ENCODE data around the gene ALDH3B1.
"Not testable (repeated sequence)": the region's sequence is repeated elsewhere in the genome, so short reads cannot be mapped to it uniquely, and the experiment has no call there.

The ALDH3B1 gene, protein sequence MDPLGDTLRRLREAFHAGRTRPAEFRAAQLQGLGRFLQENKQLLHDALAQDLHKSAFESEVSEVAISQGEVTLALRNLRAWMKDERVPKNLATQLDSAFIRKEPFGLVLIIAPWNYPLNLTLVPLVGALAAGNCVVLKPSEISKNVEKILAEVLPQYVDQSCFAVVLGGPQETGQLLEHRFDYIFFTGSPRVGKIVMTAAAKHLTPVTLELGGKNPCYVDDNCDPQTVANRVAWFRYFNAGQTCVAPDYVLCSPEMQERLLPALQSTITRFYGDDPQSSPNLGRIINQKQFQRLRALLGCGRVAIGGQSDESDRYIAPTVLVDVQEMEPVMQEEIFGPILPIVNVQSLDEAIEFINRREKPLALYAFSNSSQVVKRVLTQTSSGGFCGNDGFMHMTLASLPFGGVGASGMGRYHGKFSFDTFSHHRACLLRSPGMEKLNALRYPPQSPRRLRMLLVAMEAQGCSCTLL

GRCh38 chr11:68010090-68011041 lies at the start of gene ALDH3B1:
Gene ALDH3B1, plus strand, starts transcription at chr11:68010327. Its CDS starts 4,971 bp downstream, at chr11:68015298.
- DNase-seq, result no peak

- DNase-seq, result not testable (repeated sequence)
Measured at GRCh38 chr11:67963217-67963616, 46.9 kb upstream of the ALDH3B1 start.

DNA sequence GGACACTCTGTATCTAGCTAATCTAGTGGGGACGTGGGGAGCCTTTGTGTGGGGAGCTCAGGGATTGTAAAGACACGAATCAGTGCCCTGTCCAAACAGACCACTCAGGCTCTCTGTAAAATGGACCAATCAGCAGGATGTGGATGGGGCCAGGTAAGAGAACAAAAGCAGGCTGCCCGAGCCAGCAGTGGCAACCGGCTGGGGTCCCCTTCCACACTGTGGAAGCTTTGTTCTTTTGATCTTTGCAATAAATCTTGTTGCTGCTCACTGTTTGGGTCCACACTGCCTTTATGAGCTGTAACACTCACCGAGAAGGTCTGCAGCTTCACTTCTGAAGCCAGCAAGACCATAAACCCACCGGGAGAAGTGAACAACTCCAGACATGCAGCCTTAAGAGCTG lies 46.2 kb upstream of the ALDH3B1 start:
- not testable (repeated sequence) for DNase-seq

DNA sequence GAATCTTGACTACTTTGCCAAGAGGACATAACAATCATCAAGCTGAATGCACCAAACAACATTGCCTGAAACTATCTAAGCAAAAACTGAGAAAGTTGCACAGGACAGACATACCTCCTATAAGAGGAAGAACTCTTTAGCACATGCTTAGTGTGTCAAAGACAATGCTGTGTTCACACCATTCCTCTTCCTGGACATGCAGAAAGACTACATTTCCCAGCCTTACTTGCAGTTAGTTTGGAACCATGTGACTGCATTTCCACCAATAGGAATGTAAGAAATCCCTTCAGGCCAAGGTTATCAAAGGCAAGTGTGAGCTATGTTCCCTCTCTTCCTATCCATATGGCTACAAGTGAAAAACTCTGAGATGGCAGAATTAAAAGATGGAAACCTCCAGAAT lies 45.4 kb upstream of the ALDH3B1 start:
- not testable (repeated sequence) for DNase-seq

DNA sequence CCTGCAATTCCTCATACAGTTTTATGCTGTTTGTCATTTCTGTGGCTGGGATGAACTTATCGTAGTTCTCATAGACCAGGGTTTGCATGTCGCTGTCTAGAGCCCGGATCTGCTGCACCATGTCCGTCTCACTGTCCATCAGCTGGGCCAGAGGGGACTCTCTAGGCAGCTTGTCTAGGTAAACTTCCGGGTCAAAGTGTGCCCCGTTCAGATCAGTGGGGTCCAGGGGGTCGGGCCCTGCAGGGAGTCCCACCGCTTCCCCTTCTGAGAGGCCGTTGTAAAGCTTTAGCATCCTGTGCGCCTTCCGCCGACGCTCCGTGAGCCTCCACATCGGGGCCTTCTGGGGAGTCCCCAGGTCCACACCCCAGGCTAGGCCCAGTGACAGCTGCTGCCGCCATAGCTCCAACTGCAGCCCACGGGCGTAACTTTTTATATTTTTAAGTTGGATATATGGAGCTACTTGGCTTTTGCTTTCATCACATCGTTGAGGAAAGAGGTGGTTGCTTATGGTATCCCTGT lies 44.2 kb upstream of the ALDH3B1 start:
- DNase-seq, result not testable (repeated sequence)

DNA sequence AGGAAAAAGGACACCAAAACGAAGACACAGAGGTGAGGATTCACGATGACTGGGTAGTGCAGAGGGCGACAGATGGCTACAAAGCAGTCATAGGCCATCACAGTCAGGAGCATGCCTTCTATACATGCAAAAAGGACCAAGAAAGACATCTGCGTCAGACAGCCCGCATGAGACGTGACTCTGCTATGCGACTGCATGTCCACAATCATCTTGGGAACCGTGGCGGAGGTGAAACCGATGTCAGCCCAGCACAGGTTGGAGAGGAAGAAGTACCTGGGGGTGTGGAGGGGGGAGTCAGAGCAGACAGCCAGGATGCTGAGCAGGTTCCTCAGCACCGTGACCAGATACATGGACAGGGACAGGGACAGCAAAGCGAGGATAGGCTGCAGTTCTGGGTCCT lies 35.4 kb upstream of the ALDH3B1 start:
- DNase-seq, result not testable (repeated sequence)

- DNase-seq, result not testable (repeated sequence)
Measured at GRCh38 chr11:67978766-67979418, 31.2 kb upstream of the ALDH3B1 start.

- DNase-seq, result not testable (repeated sequence)
Measured at GRCh38 chr11:67981226-67981625, 28.9 kb upstream of the ALDH3B1 start.

DNA sequence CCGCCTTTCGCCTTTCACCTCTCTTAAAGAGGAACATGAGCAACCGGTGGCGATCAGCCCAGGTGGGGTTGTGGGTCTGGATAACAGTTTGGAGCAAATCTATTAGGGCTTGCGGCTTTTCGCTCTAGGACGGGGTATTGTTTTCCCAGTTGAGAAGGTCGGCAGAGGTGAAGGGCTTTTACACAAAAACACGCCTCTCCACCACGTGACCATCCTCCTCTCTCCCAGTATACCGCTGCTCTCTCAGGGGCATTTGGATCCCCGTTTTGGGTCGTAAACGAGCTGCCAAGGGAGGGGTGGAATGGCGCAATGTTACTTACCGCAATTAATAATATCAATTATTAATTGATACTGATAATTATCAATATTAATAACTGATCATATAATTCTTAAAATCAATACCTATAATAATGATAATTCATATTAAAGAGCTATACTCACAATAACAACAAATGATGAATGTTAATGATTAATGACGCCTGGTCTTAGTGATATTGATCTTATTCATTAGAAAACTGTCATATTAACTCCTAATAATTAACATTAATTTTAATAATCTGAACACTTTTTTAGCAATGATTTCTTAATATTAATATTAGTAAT lies 27.8 kb upstream of the ALDH3B1 start:
- not testable (repeated sequence) for DNase-seq

DNA sequence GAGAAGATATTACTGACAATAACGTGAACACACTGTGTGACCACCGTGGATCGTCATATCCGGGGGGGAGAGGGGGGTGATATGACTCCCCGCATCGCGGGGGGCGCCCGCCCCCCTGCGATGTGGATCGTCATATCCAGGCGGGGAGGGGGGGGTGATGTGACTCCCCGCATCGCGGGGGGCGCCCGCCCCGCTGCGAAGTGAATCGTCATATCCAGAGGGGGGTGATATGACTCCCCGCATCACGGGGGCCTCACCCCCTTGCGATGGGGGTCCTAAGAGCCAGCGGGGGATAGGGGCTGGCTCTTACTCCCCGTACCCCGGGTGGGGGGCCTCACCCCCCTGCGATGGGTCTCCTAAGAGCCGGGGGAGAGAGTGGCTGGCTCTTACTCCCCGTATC lies 26.2 kb upstream of the ALDH3B1 start:
- no peak for DNase-seq

GRCh38 chr11:67985302-67985701 lies 24.8 kb upstream of the ALDH3B1 start:
- not testable (repeated sequence) for DNase-seq

GRCh38 chr11:67990546-67991346 lies 19.4 kb upstream of the ALDH3B1 start:
- DNase-seq, result not testable (repeated sequence)

GRCh38 chr11:67991347-67992121 lies 18.6 kb upstream of the ALDH3B1 start:
- DNase-seq, result not testable (repeated sequence)

DNA sequence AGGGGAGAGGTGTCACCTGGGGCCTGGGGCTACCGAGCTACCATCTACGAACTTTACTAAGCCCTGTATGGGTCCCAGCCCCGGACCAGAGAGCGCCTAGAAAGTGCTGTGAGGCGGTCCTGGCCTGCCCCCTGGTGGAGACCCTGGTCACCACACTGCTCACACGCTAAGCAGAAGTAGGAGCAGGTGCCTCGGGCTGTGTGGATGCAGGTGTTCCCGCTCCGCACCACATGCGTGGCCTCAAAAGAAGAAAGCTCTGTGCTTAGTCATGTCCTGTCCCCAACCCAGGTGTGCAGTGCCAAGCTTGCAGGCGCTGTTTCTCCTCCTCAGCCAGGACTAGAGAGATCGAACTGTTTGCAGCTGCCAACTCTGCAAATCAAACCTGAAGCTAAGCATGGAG lies 16.3 kb upstream of the ALDH3B1 start:
- not testable (repeated sequence) for DNase-seq

- not testable (repeated sequence) for DNase-seq
Measured at GRCh38 chr11:67994387-67994786, 15.7 kb upstream of the ALDH3B1 start.

DNA sequence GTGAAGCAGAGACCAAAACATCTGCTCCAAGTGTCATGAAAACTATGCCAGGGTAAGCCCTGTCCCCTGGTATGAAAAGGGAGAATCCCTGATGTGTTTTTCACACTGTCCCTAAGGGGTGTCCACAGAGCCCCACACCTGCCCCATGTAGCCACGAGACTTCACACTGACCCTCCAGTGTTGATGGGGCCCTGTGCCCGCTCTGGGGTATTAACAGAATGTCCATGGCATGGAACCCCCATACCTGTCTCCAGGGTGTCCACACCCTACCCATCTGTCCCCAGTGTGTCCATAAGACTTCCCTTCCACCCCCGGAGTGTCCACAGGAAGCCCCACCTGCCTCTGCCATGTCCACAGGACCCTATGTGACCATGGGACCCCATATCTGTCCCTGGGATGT lies 15.0 kb upstream of the ALDH3B1 start:
- not testable (repeated sequence) for DNase-seq

GRCh38 chr11:67995579-67995978 lies 14.5 kb upstream of the ALDH3B1 start:
- not testable (repeated sequence) for DNase-seq

DNA sequence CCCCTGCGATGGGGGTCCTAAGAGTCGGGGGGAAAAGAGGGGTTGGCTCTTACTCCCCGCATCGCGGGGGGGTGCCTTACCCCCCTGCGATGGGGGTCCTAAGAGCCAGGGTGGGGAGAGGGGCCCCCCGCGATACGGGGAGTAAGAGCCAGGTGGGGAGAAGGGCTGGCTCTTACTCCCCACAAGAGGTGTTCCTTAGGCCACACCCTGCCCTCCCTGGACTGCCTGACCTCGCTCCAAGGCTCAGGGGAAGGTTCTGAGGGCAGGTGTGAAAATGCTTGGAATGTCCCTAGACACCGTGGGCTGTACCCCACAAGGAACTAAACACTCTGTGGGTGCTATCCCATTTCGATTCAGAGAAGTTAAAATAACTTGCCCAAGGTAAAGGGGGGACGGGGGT lies 14.1 kb upstream of the ALDH3B1 start:
- no peak for DNase-seq

GRCh38 chr11:67996622-67997474 lies 13.3 kb upstream of the ALDH3B1 start:
- DNase-seq, result no peak

All from NCI-H2171 (cell line).